Smooth muscle cell (in vitro differentiated cells): ENCODE results near the gene TEAD1. TPM values are rescaled to one million over a fixed set of nuclear protein-coding genes. Genes with fewer than 3 reads are reported as not detected.

Source experiments
- DNase-seq: peaks from one replicate; lab custom pipeline; 2025; ENCODE audit not compliant: unreplicated experiment; lab: John Stamatoyannopoulos, UW
- H2AFZ ChIP-seq: fragments of 200-600 bp; sonication (generic); 2 replicates; pipeline ENCODE4 v1.6.0; 2016; ENCODE audit warnings: antibody characterized with exemption, low read depth, mild to moderate bottlenecking
- H3F3A ChIP-seq: fragments of 200-600 bp; sonication (generic); 2 replicates; pipeline ENCODE4 v1.6.0; 2017; ENCODE audit warnings: antibody characterized with exemption, low read depth
- H3K27ac ChIP-seq: fragments of 200-600 bp; sonication (generic); 2 replicates; pipeline ENCODE4 v1.5.1; 2016; ENCODE audit warnings: low read depth, mild to moderate bottlenecking
- H3K27me3 ChIP-seq: fragments of 200-600 bp; sonication (generic); 2 replicates; pipeline ENCODE4 v1.6.1; 2016; ENCODE audit warnings: low read depth, mild to moderate bottlenecking
- H3K36me3 ChIP-seq: fragments of 200-600 bp; sonication (generic); 2 replicates; pipeline ENCODE4 v1.5.1; 2016; ENCODE audit warnings: low read depth
- H3K4me1 ChIP-seq: fragments of 200-600 bp; sonication (generic); 2 replicates; pipeline ENCODE4 v1.5.1; 2016; ENCODE audit warnings: low read depth
- H3K4me2 ChIP-seq: fragments of 200-600 bp; sonication (generic); 2 replicates; pipeline ENCODE4 v1.6.0; 2016; ENCODE audit warnings: mild to moderate bottlenecking
- H3K4me3 ChIP-seq: fragments of 200-600 bp; sonication (generic); 2 replicates; pipeline ENCODE4 v1.5.1; 2016; ENCODE audit warnings: mild to moderate bottlenecking
- H3K79me2 ChIP-seq: fragments of 200-600 bp; sonication (generic); 2 replicates; pipeline ENCODE4 v1.6.0; 2016; ENCODE audit warnings: low read depth, mild to moderate bottlenecking
- H3K9ac ChIP-seq: fragments of 200-600 bp; sonication (generic); 2 replicates; pipeline ENCODE4 v1.6.0; 2016; ENCODE audit warnings: low read depth
- H3K9me3 ChIP-seq: fragments of 200-600 bp; sonication (generic); replicated peaks from 2 replicates; pipeline ENCODE4 v1.5.1; 2016; ENCODE audit warnings: low read depth
- H4K20me1 ChIP-seq: fragments of 200-600 bp; sonication (generic); 2 replicates; pipeline ENCODE4 v1.6.0; 2016; ENCODE audit warnings: low read depth
- CTCF ChIP-seq: fragments of 200-600 bp; sonication (generic); IDR thresholded peaks from 2 replicates; pipeline ENCODE4 v1.5.1; 2017; ENCODE audit warnings: borderline replicate concordance, mild to moderate bottlenecking, antibody characterized with exemption; ENCODE audit not compliant: insufficient read depth, poor library complexity, severe bottlenecking
- WGBS: methylation state at CpG from one replicate; pipeline ENCODE4 v1.1.7; 2016; ENCODE audit warnings: low lambda C conversion rate; 5-methylcytosine and 5-hydroxymethylcytosine counted together
- polyA plus RNA-seq: library from polyadenylated mRNA; unstranded; fragments of >200 nt; fragmentation: Nextera tagmentation; extraction: Ambion mirVana; gene quantifications from 2 replicates; pipeline ENCODE4 v1.2.1, GENCODE V29; 2016
- total RNA-seq: library from RNA; depleted of rRNA; stranded (reverse); fragments of >200 nt; gene quantifications from 2 replicates; pipeline ENCODE4 v1.2.3, GENCODE V29; 2014

Gene TEAD1
- total and polyA plus RNA-seq, 2 experiments from 2014 or later, result 63.0 to 181 TPM

- no peaks in the 10 kb centered on the region for H3F3A ChIP-seq
- no peak for DNase-seq
- H3K4me2 ChIP-seq, result no peak overlapping the region
- H3K36me3 ChIP-seq, result no peaks in the 10 kb centered on the region
- H3K9ac ChIP-seq, result no peak overlapping the region
- H3K4me1 ChIP-seq, result no peaks in the 10 kb centered on the region
- H2AFZ ChIP-seq, result peak overlapping the region; percentile 42
- H4K20me1 ChIP-seq, result no peaks in the 10 kb centered on the region
- WGBS, result 55% methylated on average over 2 of the region's 2 CpGs
- H3K9me3 ChIP-seq, result peaks cover 3% of the 10 kb centered on the region
- H3K79me2 ChIP-seq, result no peaks in the 10 kb centered on the region
- peak overlapping the region; percentile 1 for H3K27ac ChIP-seq
- no peak for TF ChIP-seq CTCF
- H3K27me3 ChIP-seq, result no peaks in the 10 kb centered on the region
- H3K4me3 ChIP-seq, result no peak overlapping the region
These were observed 16.2 kb upstream of the TEAD1 start for GRCh38 chr11:12657981-12658380.

- Histone ChIP-seq H4K20me1 (no peaks in the 10 kb centered on the region), H3K4me3 (no peak overlapping the region), H3F3A (no peaks in the 10 kb centered on the region), H3K79me2 (no peaks in the 10 kb centered on the region), H3K9ac (no peak overlapping the region), H3K4me1 (no peaks in the 10 kb centered on the region), H2AFZ (no peak overlapping the region), H3K36me3 (no peaks in the 10 kb centered on the region), H3K4me2 (no peak overlapping the region), H3K27me3 (no peaks in the 10 kb centered on the region), H3K9me3 (no peaks in the 10 kb centered on the region), H3K27ac (no peak overlapping the region)
- no peak for TF ChIP-seq CTCF
- WGBS, result 86% methylated on average over 8 of the region's 8 CpGs
- no peak for DNase-seq
These were observed 12.0 kb upstream of the TEAD1 start for GRCh38 chr11:12662101-12662689.

DNA sequence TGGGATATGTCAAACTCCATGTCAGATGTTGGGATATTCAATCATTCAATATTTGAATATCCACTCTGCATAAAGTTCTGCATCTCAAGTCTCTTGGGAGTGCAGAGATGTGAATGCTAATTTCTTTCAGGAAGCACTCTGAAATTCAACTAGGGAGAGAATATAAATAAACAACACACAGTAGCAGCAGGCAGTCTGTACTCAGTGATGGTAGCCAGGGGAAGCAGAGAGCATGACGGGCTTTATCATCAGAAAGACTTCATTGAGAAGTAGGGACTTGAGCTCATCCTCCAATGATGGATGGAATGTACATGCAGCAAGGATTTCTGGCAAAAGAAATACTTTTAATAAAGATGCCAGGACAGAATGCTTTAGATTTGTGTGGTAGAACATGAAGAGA, 9.8 kb upstream of the TEAD1 start:
- H3K27me3 ChIP-seq, result no peaks in the 10 kb centered on the region
- DNase-seq, result no peak
- WGBS, result 71% methylated on average over 1 of the region's 1 CpG

More for the DNA sequence above, 9.8 kb upstream of the TEAD1 start:
- Histone ChIP-seq H3K79me2 (no peaks in the 10 kb centered on the region), H3K36me3 (no peaks in the 10 kb centered on the region), H2AFZ (no peak overlapping the region), H3K9me3 (no peaks in the 10 kb centered on the region), H3K4me2 (no peak overlapping the region), H3K4me1 (no peaks in the 10 kb centered on the region), H4K20me1 (no peaks in the 10 kb centered on the region), H3K27ac (no peak overlapping the region), H3F3A (peaks cover 4% of the 10 kb centered on the region), H3K4me3 (no peak overlapping the region), H3K9ac (no peak overlapping the region)
- TF ChIP-seq CTCF, result no peak
